Tibial nerve (tissue), 3 donors: ENCODE results near the gene KIAA1614.

Experiments
- POLR2A ChIP-seq, 2 donors: fragments of 450-650 bp; IDR thresholded peaks; one replicate each; pipeline ENCODE4 v1.6.1; 2017; ENCODE audit warnings: antibody characterized with exemption in 2 of 2, mild to moderate bottlenecking in 2 of 2, moderate library complexity in 2 of 2
- TF ChIP-seq, protein P1 (sequence below), 5 experiments: fragments of 200-600 bp in 3 of 5; fragments of 450-650 bp in 2 of 5; sonication (generic) in 3 of 5; IDR thresholded peaks; one replicate each; pipeline ENCODE4 v1.5.1; 2016 to 2019; ENCODE audit warnings: antibody characterized with exemption in 5 of 5, mild to moderate bottlenecking in 3 of 5, moderate library complexity in 2 of 5

DNA sequence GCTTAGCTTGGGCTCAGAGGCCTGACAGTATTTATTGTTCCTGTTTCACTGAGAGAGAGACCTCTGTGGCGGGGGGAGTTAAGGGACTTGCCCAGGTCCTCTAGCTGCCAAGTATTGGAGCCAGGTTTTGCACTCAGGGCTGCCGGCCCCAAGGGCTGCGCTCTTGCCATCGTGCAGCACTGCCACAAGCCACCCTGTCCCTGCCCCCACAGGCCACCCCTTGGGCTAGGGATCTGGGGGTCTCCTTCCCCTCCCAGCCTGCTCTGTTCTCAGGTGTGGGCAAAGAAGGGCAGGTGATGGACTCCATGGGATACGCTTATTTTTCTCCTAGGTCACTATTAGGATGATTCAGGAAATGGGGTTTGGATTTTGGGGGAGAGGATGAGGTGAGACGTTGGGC is 8.7 kb downstream of the KIAA1614 start:
- TF ChIP-seq, protein P1, sequence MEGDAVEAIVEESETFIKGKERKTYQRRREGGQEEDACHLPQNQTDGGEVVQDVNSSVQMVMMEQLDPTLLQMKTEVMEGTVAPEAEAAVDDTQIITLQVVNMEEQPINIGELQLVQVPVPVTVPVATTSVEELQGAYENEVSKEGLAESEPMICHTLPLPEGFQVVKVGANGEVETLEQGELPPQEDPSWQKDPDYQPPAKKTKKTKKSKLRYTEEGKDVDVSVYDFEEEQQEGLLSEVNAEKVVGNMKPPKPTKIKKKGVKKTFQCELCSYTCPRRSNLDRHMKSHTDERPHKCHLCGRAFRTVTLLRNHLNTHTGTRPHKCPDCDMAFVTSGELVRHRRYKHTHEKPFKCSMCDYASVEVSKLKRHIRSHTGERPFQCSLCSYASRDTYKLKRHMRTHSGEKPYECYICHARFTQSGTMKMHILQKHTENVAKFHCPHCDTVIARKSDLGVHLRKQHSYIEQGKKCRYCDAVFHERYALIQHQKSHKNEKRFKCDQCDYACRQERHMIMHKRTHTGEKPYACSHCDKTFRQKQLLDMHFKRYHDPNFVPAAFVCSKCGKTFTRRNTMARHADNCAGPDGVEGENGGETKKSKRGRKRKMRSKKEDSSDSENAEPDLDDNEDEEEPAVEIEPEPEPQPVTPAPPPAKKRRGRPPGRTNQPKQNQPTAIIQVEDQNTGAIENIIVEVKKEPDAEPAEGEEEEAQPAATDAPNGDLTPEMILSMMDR (IDR thresholded peaks at IDR 0.05): no peak
- TF ChIP-seq POLR2A (IDR thresholded peaks at IDR 0.05): no peak
